ENCODE measurements around the gene LSP1. TPM values are rescaled to one million over a fixed set of nuclear protein-coding genes. Genes with fewer than 3 reads are reported as not detected.
"Not testable (repeated sequence)": the region's sequence is repeated elsewhere in the genome, so short reads cannot be mapped to it uniquely, and the experiment has no call there.

LSP1 gene
- total and polyA plus RNA-seq, 2 of the 13 experiments (the other 11 are each of a cell fraction or from before 2014, with no cell fraction given) = 0.59 to 1.00 TPM

- H3K4me2 ChIP-seq (ENCODE audit: low read depth, low read length); H3K27ac ChIP-seq (ENCODE audit: extremely low read length, insufficient read depth, low read length); in situ Hi-C loops (cut with HindIII; ENCODE audit: extremely low pct_ligation_motif_present, low pct_unique_long_range_greater_than_20kb); H3K9ac ChIP-seq (ENCODE audit: insufficient read depth, low read depth, low read length); H3K79me2 ChIP-seq (ENCODE audit: insufficient read depth, low read length); BruUV-seq (replicated peaks); CTCF ChIA-PET (ENCODE audit: low intra/inter-chr PET ratio, low total read pairs); POLR2A ChIA-PET; intact Hi-C loops (cut with micrococcal nuclease; ENCODE audit: unreplicated experiment); H3K36me3 ChIP-seq (replicated peaks in 1 of 2; ENCODE audit: control insufficient read depth in 1 of 2, insufficient read depth in 2 of 2, low read length in 2 of 2); H4K20me1 ChIP-seq (ENCODE audit: insufficient read depth, low read length); DNase-seq (ENCODE audit: low spot score); H3K4me3 ChIP-seq (replicated peaks in 1 of 3; ENCODE audit: insufficient read depth in 1 of 3, low read depth in 2 of 3, low read length in 3 of 3); ATAC-seq; H2AFZ ChIP-seq (ENCODE audit: low read length); FAIRE-seq; H3K9me3 ChIP-seq (ENCODE audit: low read length): not testable (repeated sequence)
- peak; percentile 74; the same call in 1 of the 2 replicates for TF ChIP-seq ZNF770 (CRISPR knock-in tag; IDR thresholded peaks at IDR 0.05)
- Histone ChIP-seq H3K27me3 (ENCODE audit: control insufficient read depth in 1 of 2, insufficient read depth in 2 of 2, low read length in 2 of 2) (peaks cover 18 to 56% of the 10 kb centered on the region in 2 experiments), H3K4me1 (ENCODE audit: insufficient read depth, low read length) (peaks cover 16% of the 10 kb centered on the region)
- WGBS (ENCODE audit: low lambda C conversion rate) = 56% methylated on average over 17 of the region's 17 CpGs
Observed at GRCh38 chr11:1873813-1874150, 20.9 kb downstream of the LSP1 start.

GRCh38 chr11:1874441-1875092 is 21.7 kb downstream of the LSP1 start:
- BruUV-seq (replicated peaks); H3K9ac ChIP-seq (ENCODE audit: insufficient read depth, low read depth, low read length); POLR2A ChIA-PET; H2AFZ ChIP-seq (ENCODE audit: low read length); H3K36me3 ChIP-seq (replicated peaks in 1 of 2; ENCODE audit: control insufficient read depth in 1 of 2, insufficient read depth in 2 of 2, low read length in 2 of 2); H3K4me3 ChIP-seq (replicated peaks in 1 of 3; ENCODE audit: insufficient read depth in 1 of 3, low read depth in 2 of 3, low read length in 3 of 3); H3K27ac ChIP-seq (ENCODE audit: extremely low read length, insufficient read depth, low read length); H3K9me3 ChIP-seq (ENCODE audit: low read length); H3K79me2 ChIP-seq (ENCODE audit: insufficient read depth, low read length); in situ Hi-C loops (cut with HindIII; ENCODE audit: extremely low pct_ligation_motif_present, low pct_unique_long_range_greater_than_20kb); ATAC-seq; FAIRE-seq; H3K4me2 ChIP-seq (ENCODE audit: low read depth, low read length); DNase-seq (ENCODE audit: low spot score); H4K20me1 ChIP-seq (ENCODE audit: insufficient read depth, low read length); intact Hi-C loops (cut with micrococcal nuclease; ENCODE audit: unreplicated experiment): not testable (repeated sequence)
- CTCF ChIA-PET (ENCODE audit: low intra/inter-chr PET ratio, low total read pairs) = interaction anchor here (2.9 kb wide), 1 partner anchor 276 kb away, joined by 36 read pairs; no protein-coding TSS in a partner anchor
- peaks cover 16% of the 10 kb centered on the region for H3K4me1 ChIP-seq (ENCODE audit: insufficient read depth, low read length)
- TF ChIP-seq ZNF768 (CRISPR knock-in tag; IDR thresholded peaks at IDR 0.05) = peak; percentile 76; the same call in 1 of the 2 replicates
- H3K27me3 ChIP-seq (ENCODE audit: control insufficient read depth in 1 of 2, insufficient read depth in 2 of 2, low read length in 2 of 2) = peaks cover 15 to 53% of the 10 kb centered on the region in 2 experiments; a peak in 4 of 5 replicates
- 15% methylated on average over 3 of the region's 17 CpGs for WGBS (ENCODE audit: low lambda C conversion rate)

Measured in HepG2 (cell line).